Muscle layer of colon (tissue), 2 donors: ENCODE measurements around the gene DCLK3.

Experiments used
- H3K27ac ChIP-seq: one replicate; pipeline ENCODE4 v1.7.0; 2013; ENCODE audit warnings: low read depth, mild to moderate bottlenecking, low read length, moderate library complexity
- H3K27me3 ChIP-seq, 2 donors: one replicate each; pipeline ENCODE4 v1.7.0; 2013; ENCODE audit warnings: low read length in 2 of 2, mild to moderate bottlenecking in 2 of 2; ENCODE audit not compliant: insufficient read depth in 2 of 2, control insufficient read depth in 1 of 2
- H3K36me3 ChIP-seq: one replicate; pipeline ENCODE4 v1.7.0; 2013; ENCODE audit warnings: mild to moderate bottlenecking, low read length; ENCODE audit not compliant: insufficient read depth
- H3K4me1 ChIP-seq: one replicate; pipeline ENCODE4 v1.7.0; 2013; ENCODE audit warnings: mild to moderate bottlenecking, low read length; ENCODE audit not compliant: insufficient read depth
- H3K4me3 ChIP-seq, 2 donors: one replicate each; pipeline ENCODE4 v1.7.0; 2013; ENCODE audit warnings: low read length in 2 of 2, low read depth in 1 of 2, mild to moderate bottlenecking in 1 of 2, moderate library complexity in 1 of 2
- H3K9ac ChIP-seq: one replicate; pipeline ENCODE4 v1.7.0; 2013; ENCODE audit warnings: low read length
- H3K9me3 ChIP-seq: one replicate; pipeline ENCODE4 v1.7.0; 2013; ENCODE audit warnings: mild to moderate bottlenecking, low read length
- donor health status: abdominal sarcoma.
- donor health status: Adenocarcinoma of cecum.

Gene DCLK3

GRCh38 chr3:36701249-36701572 lies 63.1 kb downstream of the DCLK3 start:
- Histone ChIP-seq H3K4me1 (no peaks in the 10 kb centered on the region), H3K4me3 (no peak overlapping the region), H3K9ac (no peak overlapping the region), H3K27ac (no peak overlapping the region), H3K27me3 (no peaks in the 10 kb centered on the region), H3K36me3 (no peaks in the 10 kb centered on the region), H3K9me3 (no peaks in the 10 kb centered on the region)

- no peak overlapping the region for H3K27ac ChIP-seq
- no peaks in the 10 kb centered on the region for H3K36me3 ChIP-seq
- H3K4me1 ChIP-seq, result no peaks in the 10 kb centered on the region
- H3K27me3 ChIP-seq, result no peaks in the 10 kb centered on the region
- H3K4me3 ChIP-seq, result no peak overlapping the region
- no peak overlapping the region for H3K9ac ChIP-seq
- no peaks in the 10 kb centered on the region for H3K9me3 ChIP-seq
These were observed 63.7 kb downstream of the DCLK3 start for GRCh38 chr3:36700537-36701248.

DNA sequence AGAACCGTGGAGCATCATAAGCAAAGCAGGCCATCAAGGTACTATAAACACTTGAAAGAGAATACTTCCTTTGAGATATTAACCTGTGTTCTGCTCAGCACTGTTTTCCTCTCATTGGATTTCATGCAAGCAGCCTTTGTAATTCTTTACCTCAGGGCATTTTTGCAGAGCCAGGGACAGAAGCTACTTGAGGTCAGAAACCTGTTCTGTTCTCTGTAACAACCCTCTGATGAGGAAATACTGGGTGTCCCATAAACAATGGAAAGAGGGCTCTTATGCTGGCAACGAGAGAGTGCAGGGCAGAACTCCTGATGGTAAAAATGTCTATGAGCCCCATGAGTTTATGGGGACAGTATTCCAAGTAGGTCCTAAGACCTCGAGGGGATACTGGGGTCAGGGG lies 66.0 kb downstream of the DCLK3 start:
- no peak overlapping the region for H3K4me3 ChIP-seq
- no peaks in the 10 kb centered on the region for H3K9me3 ChIP-seq
- H3K27me3 ChIP-seq, result no peaks in the 10 kb centered on the region
- H3K36me3 ChIP-seq, result no peaks in the 10 kb centered on the region
- H3K4me1 ChIP-seq, result no peaks in the 10 kb centered on the region
- H3K9ac ChIP-seq, result no peak overlapping the region
- no peak overlapping the region for H3K27ac ChIP-seq

- Histone ChIP-seq H3K9me3 (no peaks in the 10 kb centered on the region), H3K4me1 (no peaks in the 10 kb centered on the region), H3K4me3 (no peak overlapping the region), H3K9ac (no peak overlapping the region), H3K27ac (no peak overlapping the region), H3K27me3 (no peaks in the 10 kb centered on the region), H3K36me3 (no peaks in the 10 kb centered on the region)
These were observed 66.9 kb downstream of the DCLK3 start for GRCh38 chr3:36697229-36698001.

- no peaks in the 10 kb centered on the region for H3K4me1 ChIP-seq
- no peak overlapping the region for H3K4me3 ChIP-seq
- no peak overlapping the region for H3K27ac ChIP-seq
- H3K9me3 ChIP-seq, result no peaks in the 10 kb centered on the region
- H3K36me3 ChIP-seq, result no peaks in the 10 kb centered on the region
- H3K27me3 ChIP-seq, result no peaks in the 10 kb centered on the region
- H3K9ac ChIP-seq, result no peak overlapping the region
These were observed 67.6 kb downstream of the DCLK3 start for GRCh38 chr3:36696799-36697198.

GRCh38 chr3:36695769-36696137 lies 68.6 kb downstream of the DCLK3 start:
- H3K36me3 ChIP-seq, result no peaks in the 10 kb centered on the region
- no peak overlapping the region for H3K27ac ChIP-seq
- H3K4me1 ChIP-seq, result no peaks in the 10 kb centered on the region
- H3K4me3 ChIP-seq, result no peak overlapping the region
- H3K27me3 ChIP-seq, result no peaks in the 10 kb centered on the region
- no peaks in the 10 kb centered on the region for H3K9me3 ChIP-seq
- no peak overlapping the region for H3K9ac ChIP-seq

DNA sequence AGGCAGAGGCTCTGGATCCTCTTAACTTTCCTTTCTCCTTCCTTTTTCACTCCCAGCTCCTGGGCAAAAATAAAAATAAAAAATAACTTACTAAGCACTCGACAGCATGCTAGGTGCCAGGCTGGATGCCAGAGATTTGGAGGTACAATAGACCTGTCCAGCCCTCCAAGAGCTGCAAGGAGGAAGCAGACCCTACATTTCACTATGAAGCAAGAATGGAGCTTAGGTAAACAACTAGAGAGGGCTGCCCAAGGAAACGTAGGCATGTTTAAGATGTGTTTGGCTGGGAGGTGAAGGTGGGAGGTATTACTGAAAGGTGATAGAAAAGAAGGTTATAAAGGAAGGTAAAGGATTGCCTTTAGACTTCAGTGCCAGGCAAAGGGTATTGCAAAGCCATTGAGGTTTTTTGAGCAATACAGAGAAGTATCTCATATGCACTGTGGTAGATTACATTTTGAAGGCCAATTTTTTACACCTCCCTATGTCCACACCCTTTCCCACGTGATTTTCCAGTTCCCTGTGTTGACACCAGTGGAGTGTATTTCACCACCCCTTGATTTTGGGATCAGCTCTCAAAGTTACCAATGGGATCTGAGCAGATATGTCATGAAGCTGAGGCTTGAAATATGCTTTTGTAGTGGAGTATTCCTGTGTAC lies 69.1 kb downstream of the DCLK3 start:
- Histone ChIP-seq H3K36me3 (no peaks in the 10 kb centered on the region), H3K27me3 (no peaks in the 10 kb centered on the region), H3K27ac (no peak overlapping the region), H3K9me3 (no peaks in the 10 kb centered on the region), H3K4me1 (no peaks in the 10 kb centered on the region), H3K9ac (no peak overlapping the region), H3K4me3 (no peak overlapping the region)

DNA sequence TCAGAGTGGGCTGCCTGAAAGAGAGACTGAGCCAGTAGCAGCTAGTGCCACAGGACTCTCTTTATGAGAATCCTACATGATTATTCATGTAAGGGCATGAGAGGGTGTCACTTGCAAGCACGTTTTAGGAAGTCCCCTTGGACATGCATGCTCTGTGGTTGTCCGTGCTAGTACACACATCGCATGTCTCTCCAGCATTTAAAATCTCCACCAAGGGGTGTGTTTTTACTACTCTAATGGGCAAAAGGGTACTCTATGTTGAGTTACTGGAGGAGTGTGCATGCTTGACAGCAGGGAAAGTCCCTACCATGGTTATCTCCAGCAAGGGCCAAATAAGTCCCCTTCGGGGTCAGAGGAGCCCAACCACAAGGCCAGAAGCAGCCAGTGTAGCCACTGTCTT lies 70.7 kb downstream of the DCLK3 start:
- H3K4me3 ChIP-seq, result no peak overlapping the region
- no peak overlapping the region for H3K9ac ChIP-seq
- no peaks in the 10 kb centered on the region for H3K36me3 ChIP-seq
- no peaks in the 10 kb centered on the region for H3K4me1 ChIP-seq
- H3K27ac ChIP-seq, result no peak overlapping the region
- H3K27me3 ChIP-seq, result no peaks in the 10 kb centered on the region
- H3K9me3 ChIP-seq, result no peaks in the 10 kb centered on the region

DNA sequence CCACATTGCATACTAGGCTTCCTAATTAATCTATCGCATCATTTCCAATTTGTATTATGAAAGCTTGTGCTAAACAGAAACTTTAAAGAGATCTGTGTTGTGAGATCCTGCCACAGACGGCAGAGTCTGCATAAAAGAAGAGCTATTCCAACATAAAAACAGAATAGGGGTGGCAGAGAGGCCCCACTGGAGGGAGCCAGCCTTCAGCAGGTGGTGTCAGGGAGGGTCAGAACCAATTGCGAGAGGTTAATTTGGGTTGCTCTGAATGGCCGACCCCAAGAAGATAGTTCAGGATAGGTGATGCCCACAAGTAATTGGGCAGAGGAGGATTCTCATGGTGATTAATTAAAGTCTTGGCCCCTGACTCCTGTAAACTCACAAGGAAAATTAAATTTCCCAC lies 74.8 kb downstream of the DCLK3 start:
- no peak overlapping the region for H3K9ac ChIP-seq
- H3K4me3 ChIP-seq, result no peak overlapping the region
- H3K36me3 ChIP-seq, result no peaks in the 10 kb centered on the region

GRCh38 chr3:36688815-36689214 lies 75.5 kb downstream of the DCLK3 start:
- Histone ChIP-seq H3K27ac (no peak overlapping the region), H3K9me3 (no peaks in the 10 kb centered on the region), H3K4me1 (no peaks in the 10 kb centered on the region), H3K4me3 (no peak overlapping the region), H3K27me3 (no peaks in the 10 kb centered on the region), H3K9ac (no peak overlapping the region), H3K36me3 (no peaks in the 10 kb centered on the region)

More for the DNA sequence above, 74.8 kb downstream of the DCLK3 start:
- Histone ChIP-seq H3K9me3 (no peaks in the 10 kb centered on the region), H3K27me3 (no peaks in the 10 kb centered on the region), H3K27ac (no peak overlapping the region), H3K4me1 (no peaks in the 10 kb centered on the region)

DNA sequence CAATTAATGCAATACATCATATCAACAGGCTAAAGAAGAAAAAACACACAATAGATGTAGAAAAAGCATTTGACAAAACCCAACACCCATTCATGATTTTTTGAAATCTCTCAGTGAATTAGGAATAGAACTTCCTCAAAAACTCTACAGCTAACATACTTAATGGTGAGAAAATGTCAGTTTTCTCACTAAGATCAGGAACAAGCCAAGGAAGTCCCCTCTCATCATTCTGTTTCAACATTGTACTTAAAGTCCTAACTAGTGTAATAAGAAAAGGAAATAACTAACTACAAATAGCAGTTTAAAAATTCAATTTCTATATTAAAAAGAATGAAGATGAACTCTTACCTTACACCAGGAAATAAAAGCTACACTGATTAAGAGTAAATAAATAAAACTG lies 77.8 kb downstream of the DCLK3 start:
- Histone ChIP-seq H3K4me3 (no peak overlapping the region), H3K36me3 (no peaks in the 10 kb centered on the region), H3K27me3 (no peaks in the 10 kb centered on the region), H3K4me1 (no peaks in the 10 kb centered on the region), H3K9me3 (no peaks in the 10 kb centered on the region), H3K9ac (no peak overlapping the region), H3K27ac (no peak overlapping the region)
